ENCODE measurements around the gene ERFL. TPM values are rescaled to one million over a fixed set of nuclear protein-coding genes. Genes with fewer than 3 reads are reported as not detected.
"Not testable (repeated sequence)": the region's sequence is repeated elsewhere in the genome, so short reads cannot be mapped to it uniquely, and the experiment has no call there.

The ERFL gene
- total RNA-seq, 1 donor from 2014 or later = 1.2 TPM

GRCh38 chr19:41918653-41919244 lies 9.5 kb downstream of the ERFL start:
- no peaks in the 10 kb centered on the region for H3K4me1 Mint-ChIP-seq (ENCODE audit: low read depth)
- no peak for DNase-seq (ENCODE audit: low spot score, unreplicated experiment)
- no peaks in the 10 kb centered on the region for H3K9me3 Mint-ChIP-seq (ENCODE audit: low read depth)
- H3K36me3 Mint-ChIP-seq (ENCODE audit: insufficient read depth) = no peaks in the 10 kb centered on the region
- no peak overlapping the region for H3K4me3 Mint-ChIP-seq (ENCODE audit: low read depth)
- H3K27me3 Mint-ChIP-seq = peaks cover 25% of the 10 kb centered on the region
- no peak for TF ChIP-seq CTCF (IDR thresholded peaks at IDR 0.05; ENCODE audit: unreplicated experiment)
- no peak overlapping the region for H3K27ac Mint-ChIP-seq

- DNase-seq (ENCODE audit: low spot score, unreplicated experiment) = no peak
- no peaks in the 10 kb centered on the region for H3K9me3 Mint-ChIP-seq (ENCODE audit: low read depth)
- H3K36me3 Mint-ChIP-seq (ENCODE audit: insufficient read depth) = no peaks in the 10 kb centered on the region
- TF ChIP-seq CTCF (IDR thresholded peaks at IDR 0.05; ENCODE audit: unreplicated experiment) = no peak
- H3K27me3 Mint-ChIP-seq = peaks cover 27% of the 10 kb centered on the region
- H3K27ac Mint-ChIP-seq = no peak overlapping the region
- no peaks in the 10 kb centered on the region for H3K4me1 Mint-ChIP-seq (ENCODE audit: low read depth)
- no peak overlapping the region for H3K4me3 Mint-ChIP-seq (ENCODE audit: low read depth)
Observed at GRCh38 chr19:41918095-41918494, 10.2 kb downstream of the ERFL start.

- Mint-ChIP-seq H3K9me3 (ENCODE audit: low read depth) (no peaks in the 10 kb centered on the region), H3K27me3 (peaks cover 28% of the 10 kb centered on the region), H3K36me3 (ENCODE audit: insufficient read depth) (no peaks in the 10 kb centered on the region), H3K4me1 (ENCODE audit: low read depth) (no peaks in the 10 kb centered on the region), H3K27ac (no peak overlapping the region), H3K4me3 (ENCODE audit: low read depth) (no peak overlapping the region)
- TF ChIP-seq CTCF (IDR thresholded peaks at IDR 0.05; ENCODE audit: unreplicated experiment) = no peak
- no peak for DNase-seq (ENCODE audit: low spot score, unreplicated experiment)
Observed at GRCh38 chr19:41917676-41918075, 10.6 kb downstream of the ERFL start.

- H3K27ac Mint-ChIP-seq = no peak overlapping the region
- TF ChIP-seq CTCF (IDR thresholded peaks at IDR 0.05; ENCODE audit: unreplicated experiment) = no peak
- peaks cover 2% of the 10 kb centered on the region for H3K36me3 Mint-ChIP-seq (ENCODE audit: insufficient read depth)
- H3K4me3 Mint-ChIP-seq (ENCODE audit: low read depth) = no peak overlapping the region
- H3K27me3 Mint-ChIP-seq = peaks cover 34% of the 10 kb centered on the region
- H3K9me3 Mint-ChIP-seq (ENCODE audit: low read depth) = no peaks in the 10 kb centered on the region
- no peak for DNase-seq (ENCODE audit: low spot score, unreplicated experiment)
- H3K4me1 Mint-ChIP-seq (ENCODE audit: low read depth) = peaks cover 1% of the 10 kb centered on the region
Observed at GRCh38 chr19:41915776-41916414, 12.4 kb downstream of the ERFL start.

GRCh38 chr19:41915021-41915775 lies 13.1 kb downstream of the ERFL start:
- Mint-ChIP-seq H3K4me1 (ENCODE audit: low read depth) (peaks cover 1% of the 10 kb centered on the region), H3K27ac (no peak overlapping the region), H3K27me3 (peaks cover 41% of the 10 kb centered on the region), H3K4me3 (ENCODE audit: low read depth) (no peak overlapping the region), H3K9me3 (ENCODE audit: low read depth) (no peaks in the 10 kb centered on the region), H3K36me3 (ENCODE audit: insufficient read depth) (peaks cover 4% of the 10 kb centered on the region)
- DNase-seq (ENCODE audit: low spot score, unreplicated experiment) = no peak
- TF ChIP-seq CTCF (IDR thresholded peaks at IDR 0.05; ENCODE audit: unreplicated experiment) = no peak

- peaks cover 43% of the 10 kb centered on the region for H3K27me3 Mint-ChIP-seq
- DNase-seq (ENCODE audit: low spot score, unreplicated experiment); H3K27ac Mint-ChIP-seq; H3K9me3 Mint-ChIP-seq (ENCODE audit: low read depth); H3K36me3 Mint-ChIP-seq (ENCODE audit: insufficient read depth); H3K4me3 Mint-ChIP-seq (ENCODE audit: low read depth); H3K4me1 Mint-ChIP-seq (ENCODE audit: low read depth): not testable (repeated sequence)
Observed at GRCh38 chr19:41914424-41914834, 13.8 kb downstream of the ERFL start.
